Measurements from ENCODE around the gene MSRB1. TPM values are rescaled to one million over a fixed set of nuclear protein-coding genes. Genes with fewer than 3 reads are reported as not detected.

Gene MSRB1
- total and polyA plus RNA-seq, 9 of the 15 experiments (the other 6 are each of a cell fraction or from before 2014, with no cell fraction given) = 5.4 to 33.7 (median 25.7) TPM

GRCh38 chr16:1959269-1960039 lies 16.5 kb upstream of the MSRB1 start, which contains the start of gene NDUFB10 (continued):
- TF ChIP-seq NR2C2 (CRISPR knock-in tag; IDR thresholded peaks at IDR 0.05) (peak; percentile 79), NR2C2 (tag; IDR thresholded peaks at IDR 0.05) (peak; percentile 85), SP1 (CRISPR knock-in tag; IDR thresholded peaks at IDR 0.05) (peak; percentile 68), SIX5 (IDR thresholded peaks at IDR 0.05; ENCODE audit: borderline replicate concordance in 1 of 2, insufficient read depth in 1 of 2, low read depth in 1 of 2, low read length in 2 of 2) (peak; percentile 85 to 86), NR1H2 (CRISPR knock-in tag; IDR thresholded peaks at IDR 0.05) (peak; percentile 90; the same call in 1 of the 2 replicates), RBFOX2 (IDR thresholded peaks at IDR 0.05; ENCODE audit: low read depth, low read length) (peak; percentile 96), ZFPM2 (CRISPR knock-in tag; IDR thresholded peaks at IDR 0.05) (0 out of 2 replicates have a peak, but pooled peaks have one; percentile 20), MBD2 (IDR thresholded peaks at IDR 0.05; ENCODE audit: borderline replicate concordance, low read depth) (peak; percentile 46; the same call in 1 of the 2 replicates), HLTF (IDR thresholded peaks at IDR 0.05) (no peak), ZBTB17 (CRISPR knock-in tag; IDR thresholded peaks at IDR 0.05) (peak; percentile 70; the same call in 1 of the 2 replicates), NRF1 (conservative IDR thresholded peaks at IDR 0.05 in 1 of 2, IDR thresholded peaks at IDR 0.05 in 1 of 2) (peak; percentile 93 to 94), TAF1 (IDR thresholded peaks at IDR 0.05; ENCODE audit: control insufficient read depth, extremely low read depth, insufficient read depth, low read length, severe bottlenecking) (peak; percentile 53), EP400 (IDR thresholded peaks at IDR 0.05) (peak; percentile 71; the same call in 1 of the 2 replicates), ZBTB11 (CRISPR knock-in tag; IDR thresholded peaks at IDR 0.05) (peak in 2 of 3 experiments; percentile 29 to 77; a peak in 2 of 6 replicates), ATF3 (IDR thresholded peaks at IDR 0.05) (no peak), ATF3 (CRISPR knock-in tag; conservative IDR thresholded peaks at IDR 0.05) (peak; percentile 44; the same call in 1 of the 2 replicates), ZFP36 (IDR thresholded peaks at IDR 0.05; ENCODE audit: low read depth, low read length, partially characterized antibody) (peak; percentile 17), ZNF780A (CRISPR knock-in tag; IDR thresholded peaks at IDR 0.05) (no peak), HDAC8 (tag; IDR thresholded peaks at IDR 0.05) (peak; percentile 61; the same call in 1 of the 2 replicates), HNRNPK (IDR thresholded peaks at IDR 0.05; ENCODE audit: low read depth, low read length, poor library complexity, severe bottlenecking) (peak; percentile 21), IFI16 (CRISPR knock-in tag; IDR thresholded peaks at IDR 0.05) (no peak), HMGN3 (IDR thresholded peaks at IDR 0.05; ENCODE audit: borderline replicate concordance, extremely low read depth, insufficient read length, low read depth, low read length) (peak; percentile 75)
